Ectodermal cell (in vitro differentiated cells): Measurements from ENCODE around the gene TFAP2D.

Experiments used
- H3K27ac ChIP-seq: 2 replicates; pipeline ENCODE4 v1.7.0; 2013; ENCODE audit warnings: mild to moderate bottlenecking, low read depth, low read length; ENCODE audit not compliant: insufficient read depth, poor library complexity, severe bottlenecking
- H3K27me3 ChIP-seq: 2 replicates; pipeline ENCODE4 v1.7.0; 2013; ENCODE audit warnings: mild to moderate bottlenecking, low read length; ENCODE audit not compliant: insufficient read depth, control insufficient read depth, poor library complexity, severe bottlenecking
- H3K36me3 ChIP-seq: one replicate; pipeline ENCODE4 v1.7.0; 2013; ENCODE audit warnings: low read length; ENCODE audit not compliant: control insufficient read depth, insufficient read depth
- H3K4me1 ChIP-seq: one replicate; pipeline ENCODE4 v1.7.0; 2013; ENCODE audit warnings: low read length; ENCODE audit not compliant: control insufficient read depth, insufficient read depth
- H3K4me3 ChIP-seq: 2 replicates; pipeline ENCODE4 v1.7.0; 2013; ENCODE audit warnings: low read depth, low read length, control low read depth; ENCODE audit not compliant: insufficient read depth
- H3K9me3 ChIP-seq: 2 replicates; pipeline ENCODE4 v1.7.0; 2013; ENCODE audit warnings: mild to moderate bottlenecking, low read length, moderate library complexity; ENCODE audit not compliant: control insufficient read depth
- WGBS, 2 experiments: methylation state at CpG; one replicate each; pipeline ENCODE4 v1.1.7; 2013; ENCODE audit warnings: missing lambda C conversion rate in 2 of 2; 5-methylcytosine and 5-hydroxymethylcytosine counted together

The TFAP2D gene

DNA sequence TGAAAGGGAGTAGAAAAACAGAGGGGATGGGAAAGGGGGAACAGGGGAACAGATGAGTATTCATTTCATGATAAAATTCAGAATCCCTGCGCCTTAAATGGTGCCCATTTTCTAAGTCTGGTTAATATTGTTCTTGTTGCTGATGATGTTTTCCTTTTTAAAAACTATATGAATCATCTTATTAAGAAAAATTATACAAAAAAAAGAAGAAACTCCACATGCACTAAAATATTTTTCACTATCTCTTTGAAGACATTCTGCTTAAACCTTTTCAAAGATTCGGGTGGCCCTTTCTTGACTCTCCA is 104.3 kb downstream of the TFAP2D start:
- H3K27me3 ChIP-seq, result peaks cover 92% of the 10 kb centered on the region
- no peaks in the 10 kb centered on the region for H3K36me3 ChIP-seq
- no peaks in the 10 kb centered on the region for H3K9me3 ChIP-seq
- H3K4me3 ChIP-seq, result no peak overlapping the region
- WGBS, 2 experiments, result 19 to 23% methylated on average over 2 of the region's 2 CpGs
- H3K4me1 ChIP-seq, result peaks cover 18% of the 10 kb centered on the region
- no peak overlapping the region for H3K27ac ChIP-seq

DNA sequence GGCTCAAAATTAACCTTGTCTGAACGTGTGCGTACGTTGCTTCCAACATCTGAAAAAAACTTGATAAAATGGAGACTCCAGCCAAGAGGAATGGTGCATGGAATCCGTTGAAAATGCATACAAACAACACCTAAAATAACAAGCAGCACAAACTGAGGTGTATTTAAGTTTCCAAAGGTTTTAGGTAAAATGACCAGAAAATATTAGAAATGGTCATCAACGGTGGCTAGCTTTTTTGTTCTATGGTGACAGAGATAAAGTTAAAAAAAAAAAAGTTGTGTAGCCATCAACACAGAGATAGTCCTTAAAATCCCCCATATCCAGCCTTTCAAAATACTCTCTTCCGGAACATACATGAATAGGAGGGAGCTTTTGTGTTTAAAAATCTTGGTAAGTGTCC is 104.7 kb downstream of the TFAP2D start:
- Histone ChIP-seq H3K9me3 (no peaks in the 10 kb centered on the region), H3K27me3 (peaks cover 96% of the 10 kb centered on the region), H3K27ac (no peak overlapping the region), H3K4me1 (peaks cover 22% of the 10 kb centered on the region), H3K36me3 (no peaks in the 10 kb centered on the region), H3K4me3 (no peak overlapping the region)
- WGBS, 2 experiments, result 6 to 24% methylated on average over 4 to 6 of the region's 6 CpGs

DNA sequence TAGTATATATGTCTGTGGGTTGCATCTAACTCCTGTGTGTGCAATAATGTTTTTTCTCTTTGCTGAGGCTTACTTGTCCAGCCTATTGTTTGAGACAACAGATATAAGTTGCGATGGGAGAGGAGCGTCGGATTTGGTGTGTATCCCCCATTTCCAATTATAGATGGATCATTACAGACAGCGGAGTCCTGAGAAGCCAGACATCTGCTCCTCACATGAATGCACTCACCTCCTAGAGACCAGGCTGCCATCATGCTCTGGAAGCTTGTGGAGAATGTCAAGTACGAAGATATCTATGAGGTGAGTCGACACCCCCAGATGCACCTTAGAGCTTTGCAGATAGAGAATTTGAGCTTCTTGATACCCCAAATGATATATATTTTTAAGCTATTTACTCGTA is 105.3 kb downstream of the TFAP2D start, which contains the start of gene TFAP2B:
Gene TFAP2B (plus strand): TSS at position 199 of the 400 bp plus-strand sequence. CDS start 21 bp downstream, at position 220.
- Histone ChIP-seq H3K9me3 (no peaks in the 10 kb centered on the region), H3K27ac (no peak within 1 kb of the TSS), H3K27me3 (peaks cover 97% of the 10 kb centered on the region), H3K36me3 (no peaks in the 10 kb centered on the region), H3K4me3 (peak within 1 kb of the TSS; percentile 32), H3K4me1 (peaks cover 28% of the 10 kb centered on the region)
- 7 to 15% methylated on average over 3 to 7 of the region's 7 CpGs for WGBS, 2 experiments

GRCh38 chr6:50819466-50819903 is 106.2 kb downstream of the TFAP2D start:
- Histone ChIP-seq H3K27me3 (peaks cover 97% of the 10 kb centered on the region), H3K4me1 (peaks cover 29% of the 10 kb centered on the region), H3K4me3 (peak overlapping the region; percentile 32), H3K36me3 (no peaks in the 10 kb centered on the region), H3K27ac (no peak overlapping the region), H3K9me3 (no peaks in the 10 kb centered on the region)
- 1% methylated on average over 45 of the region's 45 CpGs for WGBS, 2 experiments

DNA sequence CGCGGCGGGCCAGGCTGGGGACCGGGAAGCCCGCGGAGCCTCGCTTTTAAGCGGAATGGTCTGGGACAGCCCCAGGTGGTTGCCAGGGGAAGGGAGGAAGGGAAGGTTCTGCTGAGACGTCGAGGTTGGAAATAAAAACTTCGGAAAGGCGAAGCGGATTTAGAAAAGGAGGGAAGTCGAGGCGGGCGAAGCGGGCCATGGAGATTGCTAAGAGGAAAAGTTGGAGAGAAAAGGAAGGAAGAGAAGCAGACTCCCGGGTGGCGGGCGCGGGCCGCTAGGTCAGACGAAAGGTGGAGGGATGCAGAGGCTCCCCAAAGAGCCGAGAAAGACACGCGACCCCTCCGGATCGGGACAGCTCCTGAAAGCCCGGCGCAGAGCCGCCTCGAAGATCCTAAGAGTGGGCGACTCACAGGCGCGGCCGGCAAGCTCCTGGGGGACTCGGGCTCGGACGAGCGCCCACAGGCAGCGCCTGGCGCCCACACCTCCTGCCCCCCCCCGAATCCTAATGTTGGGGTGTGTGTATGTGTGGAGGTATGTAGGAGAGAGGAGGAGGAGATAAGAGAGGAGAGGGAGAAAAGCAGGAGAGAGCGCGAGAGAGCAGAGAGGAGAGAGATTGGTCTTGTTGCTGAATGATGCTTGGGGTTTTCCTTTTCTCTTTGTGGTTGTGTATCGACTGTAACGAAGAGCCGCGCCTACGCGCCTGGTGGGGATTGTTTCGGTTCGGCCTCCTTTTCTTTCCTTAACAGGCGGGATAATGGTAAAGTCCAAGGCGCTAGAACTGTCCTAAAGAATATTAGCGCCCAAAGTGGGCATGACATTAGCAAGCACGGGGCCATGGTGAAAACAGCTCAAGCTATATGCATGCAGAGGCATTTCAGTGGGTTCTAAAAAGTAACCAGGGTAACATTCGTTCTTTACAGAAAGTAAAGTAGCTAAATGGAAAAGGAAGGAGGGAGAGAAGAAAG is 106.9 kb downstream of the TFAP2D start:
- 1% methylated on average over 58 of the region's 58 CpGs for WGBS, 2 experiments
- H3K36me3 ChIP-seq, result no peaks in the 10 kb centered on the region
- H3K27ac ChIP-seq, result no peak overlapping the region
- no peaks in the 10 kb centered on the region for H3K9me3 ChIP-seq
- H3K4me1 ChIP-seq, result peaks cover 29% of the 10 kb centered on the region
- H3K4me3 ChIP-seq, result peak overlapping the region; percentile 32
- peaks cover 97% of the 10 kb centered on the region for H3K27me3 ChIP-seq

GRCh38 chr6:50820869-50821264 is 107.5 kb downstream of the TFAP2D start:
- H3K4me3 ChIP-seq, result peak overlapping the region; percentile 32
- no peaks in the 10 kb centered on the region for H3K9me3 ChIP-seq
- H3K27ac ChIP-seq, result no peak overlapping the region
- H3K36me3 ChIP-seq, result no peaks in the 10 kb centered on the region
- 6 to 9% methylated on average over 5 of the region's 5 CpGs for WGBS, 2 experiments
- H3K4me1 ChIP-seq, result peaks cover 29% of the 10 kb centered on the region
- H3K27me3 ChIP-seq, result peaks cover 97% of the 10 kb centered on the region

- peaks cover 36% of the 10 kb centered on the region for H3K4me1 ChIP-seq
- H3K4me3 ChIP-seq, result peak overlapping the region; percentile 2
These were observed 108.2 kb downstream of the TFAP2D start for GRCh38 chr6:50821441-50822077.

GRCh38 chr6:50822078-50822476 is 108.8 kb downstream of the TFAP2D start:
- Histone ChIP-seq H3K4me1 (peaks cover 38% of the 10 kb centered on the region), H3K27ac (no peak overlapping the region), H3K4me3 (peak overlapping the region; percentile 36), H3K9me3 (no peaks in the 10 kb centered on the region), H3K36me3 (no peaks in the 10 kb centered on the region), H3K27me3 (peaks cover 100% of the 10 kb centered on the region)
- WGBS, 2 experiments, result 0 to 1% methylated on average over 6 of the region's 6 CpGs

More at GRCh38 chr6:50821441-50822077, 108.2 kb downstream of the TFAP2D start:
- H3K9me3 ChIP-seq, result no peaks in the 10 kb centered on the region
- no peaks in the 10 kb centered on the region for H3K36me3 ChIP-seq
- peaks cover 100% of the 10 kb centered on the region for H3K27me3 ChIP-seq
- WGBS, 2 experiments, result 1 to 2% methylated on average over 16 to 18 of the region's 20 CpGs
- no peak overlapping the region for H3K27ac ChIP-seq
